ENCODE data around the gene OLFML2B. TPM values are rescaled to one million over a fixed set of nuclear protein-coding genes. Genes with fewer than 3 reads are reported as not detected.

The OLFML2B gene
- total and polyA plus RNA-seq, 8 donors = 0.31 to 56.0 (median 1.7) TPM; not detected in 1

GRCh38 chr1:161944381-161944780 lies 79.3 kb downstream of the OLFML2B start:
- Histone ChIP-seq H3K4me1 (no peaks in the 10 kb centered on the region), H3K27me3 (no peaks in the 10 kb centered on the region), H3K9me3 (no peaks in the 10 kb centered on the region), H3K4me3 (no peak overlapping the region), H3K36me3 (peaks cover 11 to 35% (median 27%) of the 10 kb centered on the region in 4 donors), H3K27ac (no peak overlapping the region)
- no peak for TF ChIP-seq CTCF (IDR thresholded peaks at IDR 0.05)
- TF ChIP-seq EP300 (IDR thresholded peaks at IDR 0.05) = no peak
- no peak for TF ChIP-seq POLR2AphosphoS5 (IDR thresholded peaks at IDR 0.05)
- no peak for TF ChIP-seq POLR2A (IDR thresholded peaks at IDR 0.05)
- 80 to 88% (median 87%) methylated on average over 2 of the region's 2 CpGs for WGBS, 5 donors
- intact Hi-C loops (cut with DNase I; ENCODE audit: low total_unique reads) = no loop called here
- DNase-seq = no peak

GRCh38 chr1:161943737-161944136 lies 79.9 kb downstream of the OLFML2B start:
- 28 to 72% (median 63%) methylated on average over 1 of the region's 1 CpG for WGBS, 5 donors
- no peak for DNase-seq
- no peak overlapping the region for H3K27ac ChIP-seq
- H3K27me3 ChIP-seq = no peaks in the 10 kb centered on the region
- H3K4me1 ChIP-seq = no peaks in the 10 kb centered on the region
- TF ChIP-seq POLR2AphosphoS5 (IDR thresholded peaks at IDR 0.05) (no peak), POLR2A (IDR thresholded peaks at IDR 0.05) (no peak), EP300 (IDR thresholded peaks at IDR 0.05) (no peak), CTCF (IDR thresholded peaks at IDR 0.05) (no peak)
- peaks cover 11 to 35% (median 27%) of the 10 kb centered on the region in 4 donors for H3K36me3 ChIP-seq
- intact Hi-C loops (cut with DNase I; ENCODE audit: low total_unique reads) = no loop called here
- H3K9me3 ChIP-seq = no peaks in the 10 kb centered on the region
- no peak overlapping the region for H3K4me3 ChIP-seq

- intact Hi-C loops (cut with DNase I; ENCODE audit: low total_unique reads) = no loop called here
- Histone ChIP-seq H3K36me3 (peaks cover 11 to 40% (median 31%) of the 10 kb centered on the region in 4 donors), H3K4me1 (no peaks in the 10 kb centered on the region), H3K27ac (no peak overlapping the region), H3K4me3 (no peak overlapping the region), H3K9me3 (no peaks in the 10 kb centered on the region), H3K27me3 (no peaks in the 10 kb centered on the region)
- TF ChIP-seq CTCF (IDR thresholded peaks at IDR 0.05) (no peak), POLR2A (IDR thresholded peaks at IDR 0.05) (no peak), POLR2AphosphoS5 (IDR thresholded peaks at IDR 0.05) (no peak), EP300 (IDR thresholded peaks at IDR 0.05) (no peak)
- WGBS, 5 donors = 74 to 85% (median 76%) methylated on average over 8 of the region's 8 CpGs
- no peak for DNase-seq
Observed at GRCh38 chr1:161941726-161942436, 81.8 kb downstream of the OLFML2B start.

GRCh38 chr1:161940866-161941591 lies 82.6 kb downstream of the OLFML2B start:
- H3K4me3 ChIP-seq = no peak overlapping the region
- intact Hi-C loops (cut with DNase I; ENCODE audit: low total_unique reads) = no loop called here
- no peak for TF ChIP-seq EP300 (IDR thresholded peaks at IDR 0.05)
- no peak for TF ChIP-seq POLR2A (IDR thresholded peaks at IDR 0.05)
- no peak for TF ChIP-seq CTCF (IDR thresholded peaks at IDR 0.05)
- no peak for TF ChIP-seq POLR2AphosphoS5 (IDR thresholded peaks at IDR 0.05)

More at GRCh38 chr1:161940866-161941591, 82.6 kb downstream of the OLFML2B start:
- DNase-seq = no peak
- 64 to 82% (median 78%) methylated on average over 3 of the region's 3 CpGs for WGBS, 5 donors
- Histone ChIP-seq H3K36me3 (peaks cover 11 to 41% (median 32%) of the 10 kb centered on the region in 4 donors), H3K4me1 (no peaks in the 10 kb centered on the region), H3K27ac (no peak overlapping the region), H3K9me3 (no peaks in the 10 kb centered on the region), H3K27me3 (no peaks in the 10 kb centered on the region)
